ENCODE data around the gene CXCR5. TPM values are rescaled to one million over a fixed set of nuclear protein-coding genes. Genes with fewer than 3 reads are reported as not detected.

Gene CXCR5
- total RNA-seq, 2 donors from 2014 or later = 0.07 TPM; not detected in 1

GRCh38 chr11:118868659-118869058 is 15.0 kb upstream of the CXCR5 start:
- DNase-seq = no peak
- no peaks in the 10 kb centered on the region for H3K36me3 ChIP-seq (ENCODE audit: control insufficient read depth, insufficient read depth, low read length)
- H3K27me3 ChIP-seq (ENCODE audit: control insufficient read depth, insufficient read depth, low read length, poor library complexity, severe bottlenecking) = no peaks in the 10 kb centered on the region
- no peaks in the 10 kb centered on the region for H3K9me3 ChIP-seq (ENCODE audit: control insufficient read depth, low read length)
- WGBS, 2 experiments (ENCODE audit: insufficient coverage in 1 of 2, insufficient read length in 1 of 2) = 81 to 82% methylated on average over 2 of the region's 2 CpGs
- no peak overlapping the region for H3K4me3 ChIP-seq (ENCODE audit: low read length)
- H3K4me1 ChIP-seq (ENCODE audit: control insufficient read depth, insufficient read depth, low read length) = no peaks in the 10 kb centered on the region
- no peak overlapping the region for H3K9ac ChIP-seq (ENCODE audit: extremely low read depth, low read length, poor library complexity, severe bottlenecking)
- H3K27ac Mint-ChIP-seq = no peak overlapping the region
- H3K36me3 Mint-ChIP-seq (ENCODE audit: low read depth) = no peaks in the 10 kb centered on the region
- H3K27ac ChIP-seq (ENCODE audit: low read depth, low read length) = no peak overlapping the region
- peaks cover 12% of the 10 kb centered on the region for H3K4me1 Mint-ChIP-seq
- no peaks in the 10 kb centered on the region for H3K27me3 Mint-ChIP-seq (ENCODE audit: insufficient read depth)
- no peaks in the 10 kb centered on the region for H3K9me3 Mint-ChIP-seq
- TF ChIP-seq CTCF (conservative IDR thresholded peaks at IDR 0.05) = no peak
- H3K4me3 Mint-ChIP-seq = no peak overlapping the region

GRCh38 chr11:118870396-118871343 is 13.0 kb upstream of the CXCR5 start:
- Mint-ChIP-seq H3K36me3 (ENCODE audit: low read depth) (no peaks in the 10 kb centered on the region), H3K4me3 (no peak overlapping the region), H3K27me3 (ENCODE audit: insufficient read depth) (no peaks in the 10 kb centered on the region), H3K9me3 (no peaks in the 10 kb centered on the region), H3K27ac (peak overlapping the region; percentile 52), H3K4me1 (peaks cover 12% of the 10 kb centered on the region)
- H3K4me3 ChIP-seq (ENCODE audit: low read length) = no peak overlapping the region
- no peak for TF ChIP-seq CTCF (conservative IDR thresholded peaks at IDR 0.05)
- H3K9me3 ChIP-seq (ENCODE audit: control insufficient read depth, low read length) = no peaks in the 10 kb centered on the region
- H3K4me1 ChIP-seq (ENCODE audit: control insufficient read depth, insufficient read depth, low read length) = no peaks in the 10 kb centered on the region
- 64 to 71% methylated on average over 6 to 13 of the region's 14 CpGs for WGBS, 2 experiments (ENCODE audit: insufficient coverage in 1 of 2, insufficient read length in 1 of 2)
- DNase-seq = peak; percentile 69
- H3K36me3 ChIP-seq (ENCODE audit: control insufficient read depth, insufficient read depth, low read length) = no peaks in the 10 kb centered on the region
- no peaks in the 10 kb centered on the region for H3K27me3 ChIP-seq (ENCODE audit: control insufficient read depth, insufficient read depth, low read length, poor library complexity, severe bottlenecking)
- no peak overlapping the region for H3K9ac ChIP-seq (ENCODE audit: extremely low read depth, low read length, poor library complexity, severe bottlenecking)
- peak overlapping the region; percentile 64 for H3K27ac ChIP-seq (ENCODE audit: low read depth, low read length)

- no peaks in the 10 kb centered on the region for H3K36me3 ChIP-seq (ENCODE audit: control insufficient read depth, insufficient read depth, low read length)
- peaks cover under 1% of the 10 kb centered on the region for H3K27me3 Mint-ChIP-seq (ENCODE audit: insufficient read depth)
These were observed 11.3 kb upstream of the CXCR5 start for GRCh38 chr11:118872403-118872821.

More at GRCh38 chr11:118872403-118872821, 11.3 kb upstream of the CXCR5 start:
- no peak for DNase-seq
- H3K36me3 Mint-ChIP-seq (ENCODE audit: low read depth) = no peaks in the 10 kb centered on the region
- no peaks in the 10 kb centered on the region for H3K9me3 Mint-ChIP-seq
- WGBS, 2 experiments (ENCODE audit: insufficient coverage in 1 of 2, insufficient read length in 1 of 2) = 91 to 92% methylated on average over 15 to 17 of the region's 17 CpGs
- H3K27ac Mint-ChIP-seq = no peak overlapping the region
- no peak for TF ChIP-seq CTCF (conservative IDR thresholded peaks at IDR 0.05)
- no peak overlapping the region for H3K27ac ChIP-seq (ENCODE audit: low read depth, low read length)
- no peaks in the 10 kb centered on the region for H3K9me3 ChIP-seq (ENCODE audit: control insufficient read depth, low read length)
- no peaks in the 10 kb centered on the region for H3K27me3 ChIP-seq (ENCODE audit: control insufficient read depth, insufficient read depth, low read length, poor library complexity, severe bottlenecking)
- H3K4me1 Mint-ChIP-seq = peaks cover 12% of the 10 kb centered on the region
- H3K4me3 ChIP-seq (ENCODE audit: low read length) = no peak overlapping the region
- no peak overlapping the region for H3K4me3 Mint-ChIP-seq
- no peak overlapping the region for H3K9ac ChIP-seq (ENCODE audit: extremely low read depth, low read length, poor library complexity, severe bottlenecking)
- H3K4me1 ChIP-seq (ENCODE audit: control insufficient read depth, insufficient read depth, low read length) = no peaks in the 10 kb centered on the region
